ENCODE results near the gene MRPL14.

The MRPL14 gene

GRCh38 chr6:44154067-44154466 lies 26.8 kb upstream of the MRPL14 start (continued):
- TF ChIP-seq BACH2 (CRISPR knock-in tag; IDR thresholded peaks at IDR 0.05; ENCODE audit: borderline replicate concordance), result no peak

- TF ChIP-seq ZFP3 (CRISPR knock-in tag; IDR thresholded peaks at IDR 0.05) (no peak), OSR1 (CRISPR knock-in tag; IDR thresholded peaks at IDR 0.05) (no peak), CSDC2 (CRISPR knock-in tag; IDR thresholded peaks at IDR 0.05) (no peak), ZNF565 (CRISPR knock-in tag; conservative IDR thresholded peaks at IDR 0.05; ENCODE audit: low read depth) (no peak), CSRNP3 (CRISPR knock-in tag; IDR thresholded peaks at IDR 0.05) (no peak), TOX (CRISPR knock-in tag; IDR thresholded peaks at IDR 0.05; ENCODE audit: borderline replicate concordance) (no peak)
- no peak for ATAC-seq
These were observed 25.3 kb upstream of the MRPL14 start for GRCh38 chr6:44152533-44152932.

GRCh38 chr6:44152109-44152461 lies 24.8 kb upstream of the MRPL14 start:
- no peak for TF ChIP-seq POU6F1 (CRISPR knock-in tag; IDR thresholded peaks at IDR 0.05; ENCODE audit: borderline replicate concordance, low read depth)
- TF ChIP-seq OSR1 (CRISPR knock-in tag; IDR thresholded peaks at IDR 0.05), result no peak
- TF ChIP-seq ZC3H10 (CRISPR knock-in tag; IDR thresholded peaks at IDR 0.05), result no peak
- TF ChIP-seq PATZ1 (CRISPR knock-in tag; IDR thresholded peaks at IDR 0.05; ENCODE audit: borderline replicate concordance), result no peak
- no peak for TF ChIP-seq ZFP3 (CRISPR knock-in tag; IDR thresholded peaks at IDR 0.05)
- no peak for TF ChIP-seq GLIS3 (CRISPR knock-in tag; IDR thresholded peaks at IDR 0.05)
- TF ChIP-seq ZNF8 (CRISPR knock-in tag; IDR thresholded peaks at IDR 0.05), result no peak
- TF ChIP-seq PPARA (CRISPR knock-in tag; IDR thresholded peaks at IDR 0.05; ENCODE audit: borderline replicate concordance), result no peak
- no peak for TF ChIP-seq CSDC2 (CRISPR knock-in tag; IDR thresholded peaks at IDR 0.05)
- TF ChIP-seq ISL1 (CRISPR knock-in tag; IDR thresholded peaks at IDR 0.05), result no peak
- no peak for TF ChIP-seq ZNF70 (CRISPR knock-in tag; IDR thresholded peaks at IDR 0.05)
- no peak for TF ChIP-seq CREB5 (CRISPR knock-in tag; IDR thresholded peaks at IDR 0.05; ENCODE audit: low read depth)
- TF ChIP-seq TCF4 (CRISPR knock-in tag; IDR thresholded peaks at IDR 0.05; ENCODE audit: borderline replicate concordance), result no peak
- TF ChIP-seq CSRNP3 (CRISPR knock-in tag; IDR thresholded peaks at IDR 0.05), result no peak
- no peak for TF ChIP-seq RARB (CRISPR knock-in tag; IDR thresholded peaks at IDR 0.05)
- no peak for ATAC-seq

GRCh38 chr6:44151348-44152108 lies 24.3 kb upstream of the MRPL14 start:
- peak; percentile 93 for ATAC-seq
- TF ChIP-seq ZNF70 (CRISPR knock-in tag; IDR thresholded peaks at IDR 0.05), result no peak
- no peak for TF ChIP-seq CREB5 (CRISPR knock-in tag; IDR thresholded peaks at IDR 0.05; ENCODE audit: low read depth)
- TF ChIP-seq GLIS3 (CRISPR knock-in tag; IDR thresholded peaks at IDR 0.05), result no peak
- no peak for TF ChIP-seq ESRRG (CRISPR knock-in tag; IDR thresholded peaks at IDR 0.05)
- TF ChIP-seq ZNF565 (CRISPR knock-in tag; conservative IDR thresholded peaks at IDR 0.05; ENCODE audit: low read depth), result no peak
- TF ChIP-seq ZC3H10 (CRISPR knock-in tag; IDR thresholded peaks at IDR 0.05), result no peak
- TF ChIP-seq TSHZ2 (CRISPR knock-in tag; IDR thresholded peaks at IDR 0.05), result no peak
- no peak for TF ChIP-seq OSR1 (CRISPR knock-in tag; IDR thresholded peaks at IDR 0.05)
- no peak for TF ChIP-seq TOX (CRISPR knock-in tag; IDR thresholded peaks at IDR 0.05; ENCODE audit: borderline replicate concordance)
- no peak for TF ChIP-seq CSDC2 (CRISPR knock-in tag; IDR thresholded peaks at IDR 0.05)
- no peak for TF ChIP-seq PATZ1 (CRISPR knock-in tag; IDR thresholded peaks at IDR 0.05; ENCODE audit: borderline replicate concordance)
- no peak for TF ChIP-seq ZNF8 (CRISPR knock-in tag; IDR thresholded peaks at IDR 0.05)
- TF ChIP-seq PPARA (CRISPR knock-in tag; IDR thresholded peaks at IDR 0.05; ENCODE audit: borderline replicate concordance), result no peak
- no peak for TF ChIP-seq RARB (CRISPR knock-in tag; IDR thresholded peaks at IDR 0.05)
